ENCODE data around the gene ZFYVE28.
"Not testable (repeated sequence)": the region's sequence is repeated elsewhere in the genome, so short reads cannot be mapped to it uniquely, and the experiment has no call there.

Gene ZFYVE28

DNA sequence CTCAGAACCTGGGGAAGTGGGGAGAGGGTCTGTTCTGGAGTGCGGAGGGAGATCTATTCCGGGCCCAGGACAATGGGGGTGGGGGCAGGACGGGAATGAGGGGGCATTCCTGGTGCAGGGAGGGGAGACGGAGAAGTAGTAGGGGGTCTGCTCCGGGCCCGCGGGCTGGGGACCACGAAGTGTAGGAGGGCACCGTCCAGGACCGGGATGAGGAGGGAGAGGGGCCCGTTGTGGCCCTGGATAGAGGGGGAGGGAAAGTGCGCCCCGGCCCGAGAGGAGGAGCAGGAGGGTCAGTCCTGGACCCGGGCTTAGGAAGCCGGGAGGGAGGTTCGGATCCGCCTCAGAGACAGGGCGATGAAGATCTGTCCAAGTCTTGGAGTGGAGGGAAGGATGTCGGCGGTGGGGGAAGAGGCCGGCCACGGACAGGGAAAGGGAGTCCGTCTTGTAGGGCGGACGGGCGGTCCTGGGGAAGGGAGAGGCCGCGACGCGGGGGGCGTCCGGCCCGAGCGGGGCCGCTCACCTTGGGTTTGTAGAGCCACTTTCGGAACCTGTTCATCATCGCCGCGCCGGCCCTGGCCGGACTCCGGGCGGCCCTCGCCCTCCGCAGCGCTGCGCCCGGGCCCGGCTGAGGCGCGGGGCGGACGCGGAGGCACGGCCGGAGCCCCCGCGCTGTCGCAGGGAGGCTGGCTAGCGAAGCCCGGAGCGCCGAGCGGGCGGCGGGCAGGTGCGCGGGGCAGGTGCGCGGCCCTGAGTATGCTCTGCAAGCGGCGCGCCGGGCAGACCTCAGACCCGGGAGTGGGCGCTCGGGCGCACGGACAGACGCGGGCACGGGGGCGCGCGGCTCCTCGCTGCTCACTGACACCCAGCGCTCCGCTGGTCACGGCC is at the start of gene ZFYVE28:
TSS of gene ZFYVE28 (minus strand) at position 881 of the 885 bp plus-strand sequence. CDS start at position 559, 322 bp downstream.
- peak in 1 of 2 experiments; percentile 14 for DNase-seq

DNA sequence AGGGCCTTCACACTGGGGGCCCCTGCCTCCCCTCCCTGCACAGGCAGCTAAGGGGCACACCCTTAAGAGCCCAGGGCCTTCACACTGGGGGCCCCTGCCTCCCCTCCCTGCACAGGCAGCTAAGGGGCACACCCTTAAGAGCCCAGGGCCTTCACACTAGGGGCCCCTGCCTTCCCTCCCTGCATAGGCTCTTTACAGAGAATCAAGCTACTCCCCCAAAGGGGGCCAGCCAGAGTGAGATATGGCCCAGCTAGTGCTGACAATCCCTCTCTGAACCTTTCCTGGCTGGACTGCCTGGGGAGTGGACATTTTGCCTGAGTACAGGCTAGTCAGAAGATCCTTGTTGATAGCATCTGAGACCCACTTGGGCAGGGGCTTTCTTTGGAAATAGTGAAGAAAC is 47.1 kb upstream of the ZFYVE28 start:
- not testable (repeated sequence) for DNase-seq

DNA sequence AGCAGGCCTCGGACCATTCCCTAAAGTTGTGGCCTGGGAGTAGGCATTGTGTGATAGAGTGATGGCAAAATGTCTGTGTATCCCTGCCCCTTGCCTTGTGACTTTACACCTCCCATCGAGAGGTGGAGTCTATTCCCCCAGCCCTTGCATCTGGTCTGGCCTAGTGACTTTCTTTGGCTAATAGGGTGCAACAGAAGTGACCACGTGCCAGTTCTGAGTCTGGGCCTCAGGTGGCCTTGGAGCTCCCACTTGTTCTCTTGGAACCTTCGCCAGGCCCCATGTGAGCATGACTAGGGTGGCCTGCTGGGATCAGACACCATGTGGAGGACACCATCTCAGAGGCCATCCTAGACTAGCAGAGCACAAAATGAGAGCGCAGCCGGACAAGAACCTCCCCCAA is 46.6 kb upstream of the ZFYVE28 start:
- no peak for DNase-seq

- DNase-seq: no peak
These were observed 44.7 kb upstream of the ZFYVE28 start for GRCh38 chr4:2462992-2463762.

GRCh38 chr4:2462218-2462991 is 44.0 kb upstream of the ZFYVE28 start:
- DNase-seq: peak in 1 of 2 experiments; percentile 53

- DNase-seq: no peak
These were observed 43.0 kb upstream of the ZFYVE28 start for GRCh38 chr4:2461246-2461960.

- DNase-seq: no peak
These were observed 41.3 kb upstream of the ZFYVE28 start for GRCh38 chr4:2459589-2460349.

DNA sequence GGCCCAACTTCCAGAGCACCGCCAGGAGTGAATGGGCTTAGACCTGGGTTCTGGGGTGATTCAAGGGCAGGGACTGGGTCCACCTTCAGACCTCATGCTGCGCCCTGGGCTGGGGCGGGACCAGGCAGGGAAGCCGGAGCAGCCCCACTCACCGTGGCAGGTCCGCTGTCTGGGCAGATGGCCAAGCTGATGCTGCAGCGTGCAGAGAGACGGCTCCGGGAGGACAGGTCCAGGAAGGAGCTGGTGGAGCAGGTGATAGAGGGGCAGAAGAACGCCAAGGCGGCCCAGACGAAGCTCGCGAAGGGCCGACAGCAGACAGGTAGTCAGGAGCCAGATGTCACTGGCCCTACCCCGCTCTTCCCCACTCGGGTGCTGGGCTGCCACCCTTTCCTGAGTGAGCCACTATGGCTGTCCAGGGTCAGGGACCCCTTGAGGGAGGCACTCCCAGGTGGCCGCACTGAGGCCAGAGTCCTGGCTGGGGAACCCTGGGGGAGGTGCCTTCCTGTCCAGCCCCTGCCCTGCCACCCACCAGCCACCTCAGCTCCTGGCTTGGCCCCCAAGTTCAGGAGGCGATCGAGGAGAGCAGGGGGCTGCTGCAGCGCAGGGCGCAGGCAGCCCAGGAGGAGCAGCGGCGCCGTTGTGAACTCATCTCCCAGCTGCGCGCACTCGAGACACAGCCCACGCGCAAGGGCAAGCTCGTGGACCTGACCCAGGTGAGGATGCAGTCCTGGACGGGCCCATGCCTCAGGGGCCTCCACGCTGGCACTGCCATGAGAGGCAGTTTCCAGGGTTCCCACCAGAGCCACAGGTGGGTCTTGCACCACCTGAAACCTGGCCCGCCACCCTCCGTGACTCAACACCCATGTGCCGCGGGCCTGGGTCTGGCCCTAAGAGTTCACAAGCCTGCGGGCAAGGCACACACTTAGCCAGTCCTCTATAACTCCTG is 40.4 kb upstream of the ZFYVE28 start:
- no peak for DNase-seq

DNA sequence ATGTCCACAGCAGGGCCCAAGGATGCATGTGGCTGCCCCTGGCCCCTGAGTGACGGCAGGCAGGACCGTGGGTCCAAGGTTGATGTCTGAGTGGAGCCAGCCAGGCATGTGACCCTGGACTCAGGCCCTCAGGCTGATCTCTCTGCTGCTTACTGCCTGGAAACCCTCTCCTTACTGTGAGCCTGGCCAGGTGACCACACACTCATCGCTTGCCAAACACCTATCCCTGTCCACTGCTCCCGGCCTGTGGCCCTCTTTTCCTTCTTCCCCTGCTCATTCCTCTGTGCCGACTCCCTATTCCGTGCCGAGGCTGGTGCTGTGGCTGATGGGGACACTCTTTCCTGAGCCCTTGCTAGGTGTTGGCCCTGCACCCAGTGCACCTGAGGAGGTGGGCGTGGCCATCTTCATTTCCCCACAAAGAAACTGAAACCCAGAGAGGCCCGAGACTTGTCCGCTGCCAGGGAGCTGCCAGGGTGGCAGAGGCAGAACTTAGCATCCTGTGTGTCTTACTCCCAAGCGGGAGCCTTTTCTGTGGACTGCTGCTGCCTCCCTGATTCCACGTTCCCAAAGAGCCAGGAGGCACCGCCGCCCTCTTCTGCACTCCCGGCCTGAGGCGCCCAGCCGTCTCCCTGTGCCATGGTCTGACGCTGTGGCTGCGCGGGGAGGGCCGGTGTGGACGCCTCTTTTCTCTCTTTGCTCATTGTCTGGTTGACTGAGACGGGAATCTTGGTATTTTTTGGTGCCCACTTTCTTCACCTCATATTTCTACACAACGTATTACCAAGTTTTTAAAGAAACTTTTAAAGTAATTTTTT is 39.2 kb upstream of the ZFYVE28 start:
- DNase-seq: no peak

DNA sequence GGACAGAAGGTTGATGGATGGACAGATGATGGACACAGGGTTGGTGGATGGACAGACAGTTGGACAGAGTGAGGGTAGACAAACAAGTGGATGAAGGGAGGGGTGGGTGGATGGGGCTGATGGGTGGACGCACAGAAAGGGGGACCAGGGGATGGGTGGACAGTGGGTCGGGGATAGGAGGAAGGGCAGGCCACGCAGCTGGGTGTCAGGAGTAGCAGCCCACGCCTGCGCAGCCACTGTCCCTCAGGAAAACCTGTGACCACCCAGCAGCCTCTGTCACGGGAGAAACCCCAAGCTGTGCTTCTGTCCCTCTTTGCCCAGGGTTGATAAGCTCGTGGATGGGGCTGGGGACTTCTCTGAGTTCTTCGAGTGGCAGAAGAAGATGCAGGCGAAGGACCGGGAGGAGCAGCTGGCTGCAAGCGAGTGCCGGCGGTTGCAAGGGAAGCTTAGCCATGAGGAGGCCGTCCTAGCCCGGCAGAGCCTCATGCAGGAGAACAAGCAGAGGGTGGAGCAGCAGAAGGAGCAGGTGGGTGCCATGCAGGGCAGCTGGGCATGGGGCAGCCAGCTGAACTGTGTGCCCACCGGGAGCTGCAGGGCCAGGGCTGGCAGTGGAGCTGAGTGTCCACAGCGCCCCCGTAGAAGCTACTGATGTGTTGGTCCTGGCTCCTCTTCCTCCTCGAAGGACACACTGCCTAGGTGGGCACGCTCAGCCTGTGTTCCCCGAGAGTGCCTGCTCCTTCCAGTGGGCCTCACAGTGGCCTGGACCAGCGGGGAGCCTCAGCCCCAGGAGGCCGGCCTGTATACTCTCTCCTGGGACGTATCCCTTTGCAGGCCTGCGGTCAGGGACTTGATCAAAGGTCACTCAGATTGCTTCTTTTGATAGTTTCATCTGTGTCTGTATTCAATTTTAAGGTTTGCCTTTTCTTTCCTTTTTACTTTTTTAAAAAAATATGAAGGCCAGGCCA is 33.7 kb upstream of the ZFYVE28 start:
- DNase-seq: no peak

DNA sequence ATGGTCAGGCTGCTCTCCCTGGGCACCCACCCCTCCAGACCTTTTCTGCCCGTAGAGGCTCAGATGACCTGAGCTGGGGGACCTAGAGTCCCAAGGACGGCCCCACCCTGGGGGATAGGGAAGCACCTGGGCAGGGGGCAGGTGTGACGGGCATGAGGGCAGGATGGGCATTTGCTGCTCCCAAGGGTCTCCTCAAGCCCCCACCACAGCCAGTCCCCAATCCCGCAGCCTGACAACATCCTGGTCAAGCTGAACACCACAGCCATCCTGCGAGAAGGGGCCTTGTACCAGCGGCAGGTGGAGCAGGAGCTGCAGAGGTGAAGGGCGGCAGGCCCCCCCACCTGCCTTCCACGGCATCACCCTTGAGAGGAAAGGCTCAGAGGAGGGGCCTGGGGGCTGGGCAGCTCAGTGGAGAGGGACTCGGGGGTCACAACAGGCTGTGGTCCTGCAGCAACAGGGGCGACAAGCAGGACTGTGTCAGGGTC is 32.6 kb upstream of the ZFYVE28 start:
- DNase-seq: no peak

DNA sequence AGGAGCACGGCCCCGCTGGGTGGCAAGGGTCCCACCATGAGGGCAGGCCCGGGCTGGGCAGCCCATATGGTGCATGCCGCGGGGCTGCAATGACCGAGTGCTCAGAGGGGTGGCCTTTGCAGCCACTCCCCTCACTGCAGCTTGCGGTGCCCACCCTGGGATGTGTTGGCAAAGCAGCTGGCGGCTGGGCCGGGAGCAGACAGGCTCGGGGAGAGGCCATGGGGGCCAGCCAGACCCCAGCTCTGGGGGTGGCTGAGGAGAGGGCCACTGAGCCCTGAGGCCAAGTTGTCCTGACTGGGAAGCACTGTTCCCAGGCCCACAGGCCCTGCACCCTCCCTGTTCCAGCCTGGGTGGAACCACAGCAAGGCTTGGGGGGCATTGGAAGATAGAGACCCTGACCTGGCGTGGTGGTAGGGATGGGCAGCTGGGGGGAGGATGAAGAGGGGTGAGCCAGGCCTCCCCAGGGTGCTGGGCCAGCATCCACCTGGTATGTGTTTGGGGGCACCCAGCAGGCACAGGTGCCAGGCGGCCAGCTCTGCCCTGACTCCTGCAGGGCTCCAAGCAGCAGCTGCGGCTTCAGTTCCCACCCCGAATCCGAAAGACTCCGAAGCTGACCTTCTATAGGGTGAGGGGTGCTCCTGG is 32.1 kb upstream of the ZFYVE28 start:
- DNase-seq: no peak

DNA sequence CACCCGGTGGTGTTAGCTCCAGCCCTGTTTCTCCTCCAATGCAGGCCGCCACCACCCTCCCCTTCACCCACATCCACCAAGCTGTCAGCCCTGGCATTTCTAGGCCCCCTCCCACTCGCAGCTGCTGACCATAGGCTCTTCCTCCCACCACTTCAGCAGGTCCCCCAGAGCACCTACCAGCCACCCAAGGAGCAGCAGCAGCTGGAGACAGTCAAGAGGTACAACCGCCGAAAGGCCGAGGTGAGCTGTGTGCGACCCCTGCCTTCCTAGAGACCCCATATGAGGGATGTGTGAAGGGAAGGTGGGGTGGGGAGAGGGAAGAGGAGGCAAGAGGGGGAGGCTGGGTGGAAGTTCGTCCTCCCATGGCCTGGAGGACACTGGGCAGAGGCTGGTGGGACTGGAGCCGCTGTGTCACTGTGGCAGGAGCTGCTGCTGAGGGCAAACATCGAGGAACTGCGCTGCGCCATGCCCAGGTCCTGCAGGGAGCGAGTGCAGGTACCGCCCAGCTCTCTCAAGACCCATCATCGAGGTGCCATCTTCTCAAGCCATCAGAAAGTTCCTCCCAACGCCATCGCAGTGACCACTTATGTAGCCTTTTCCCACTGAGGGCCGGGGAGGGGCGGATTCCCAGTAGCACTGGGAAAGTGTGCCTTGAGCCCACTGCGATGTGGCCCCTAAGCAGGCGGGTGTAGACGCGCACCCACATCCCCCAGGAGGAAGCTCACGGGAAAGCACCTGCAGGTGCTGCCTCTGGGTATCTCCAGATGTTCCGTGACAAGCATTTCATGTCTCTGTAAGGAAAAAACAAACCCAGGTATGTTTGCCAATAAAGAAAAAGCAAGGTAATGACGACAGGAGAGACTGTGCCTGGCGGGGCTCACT is 31.3 kb upstream of the ZFYVE28 start:
- DNase-seq: no peak

DNA sequence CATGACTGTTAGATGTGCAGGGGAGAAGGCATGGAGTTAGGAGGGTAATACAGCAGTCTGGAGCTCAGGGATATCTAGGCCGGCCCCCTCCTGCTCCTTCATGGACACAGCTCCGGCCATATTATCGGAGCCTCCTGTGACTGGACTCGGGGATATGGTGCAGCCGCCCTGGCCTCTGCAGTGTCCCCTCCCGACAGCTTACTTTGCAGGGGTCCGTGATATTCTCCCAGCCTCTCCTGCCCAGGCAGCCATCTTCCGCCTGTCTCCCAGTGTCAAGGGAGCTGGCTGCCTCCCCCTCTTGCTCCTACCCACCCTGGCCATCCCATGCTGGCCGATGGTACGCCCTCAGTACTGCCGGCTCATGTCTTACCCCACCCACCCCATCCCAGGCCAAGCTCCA is 30.6 kb upstream of the ZFYVE28 start:
- DNase-seq: no peak

GRCh38 chr4:2448589-2448988 is 30.1 kb upstream of the ZFYVE28 start:
- no peak for DNase-seq
